Nasal cavity respiratory epithelium epithelial cell of viscerocranial mucosa (primary cell): Measurements from ENCODE around the gene PCSK7. TPM values are rescaled to one million over a fixed set of nuclear protein-coding genes. Genes with fewer than 3 reads are reported as not detected.

ENCODE experiments used
- total RNA-seq: library from RNA; depleted of rRNA; stranded (reverse); fragments of >200 nt; gene quantifications from 2 replicates; pipeline ENCODE4 v1.2.3, GENCODE V29; 2014

Gene PCSK7
- total RNA-seq: 26.0 and 55.4 TPM in 2 replicates

GRCh38 chr11:117231842-117232091, at the start of gene PCSK7:
Gene PCSK7 (minus strand): TSS chr11:117232073. CDS start chr11:117229844, 2,229 bp downstream.

GRCh38 chr11:117232092-117232878, 412 bp upstream of the PCSK7 start, which contains the start of gene RNF214:
Gene RNF214 (plus strand): TSS chr11:117232671. CDS start chr11:117234273, 1,602 bp downstream.

GRCh38 chr11:117199053-117199915, 32.6 kb downstream of the PCSK7 start, which contains the start of gene TAGLN:
Gene TAGLN (plus strand): TSS chr11:117199370. CDS start chr11:117203014, 3,644 bp downstream.

GRCh38 chr11:117178210-117179034, 53.5 kb downstream of the PCSK7 start, which contains the start of gene SIDT2:
Gene SIDT2 (plus strand): TSS chr11:117178743. CDS start chr11:117179264, 521 bp downstream.

Other genes starting within 250 kb of the PCSK7 start
- 7.9 and 18.6 TPM in 2 replicates for gene SIK3, start 133.6 kb downstream of the PCSK7 start, total RNA-seq
- gene PAFAH1B2, start 87.8 kb downstream of the PCSK7 start, total RNA-seq: 204 and 229 TPM in 2 replicates
- 8.2 and 18.6 TPM in 2 replicates for gene SIDT2, start 53.3 kb downstream of the PCSK7 start, total RNA-seq
- gene TAGLN, start 32.7 kb downstream of the PCSK7 start, total RNA-seq: 90.6 and 388 TPM in 2 replicates
- 10.9 and 13.7 TPM in 2 replicates for gene RNF214, start 598 bp upstream of the PCSK7 start, total RNA-seq
- gene BACE1-AS, start 59.3 kb upstream of the PCSK7 start, total RNA-seq: 1.0 and 4.1 TPM in 2 replicates
- gene BACE1, start 84.2 kb upstream of the PCSK7 start, total RNA-seq: 7.5 and 20.6 TPM in 2 replicates
- gene CEP164, start 95.8 kb upstream of the PCSK7 start, total RNA-seq: 32.1 and 32.2 TPM in 2 replicates